Panc1 (cell line): ENCODE measurements around the gene PARD3. TPM values are rescaled to one million over a fixed set of nuclear protein-coding genes. Genes with fewer than 3 reads are reported as not detected.

Experiments
- ATAC-seq: fragments of 200-7000 bp; cut with Tn5 transposase; 2 replicates; pipeline ENCODE4 v1.9.1; 2020; ENCODE audit warnings: mild to moderate bottlenecking, moderate library complexity
- BruUV-seq: library from RNA; stranded (reverse); fragments of 400-500 nt; replicated peaks from 2 replicates; lab custom pipeline; 2021; lab: Mats Ljungman, UMichigan
- CTCF ChIA-PET: fragments of 300-600 bp; sonication (Branson Sonifier 250); formaldehyde crosslinking; loops from one replicate; lab custom pipeline; 2022; ENCODE audit warnings: antibody characterized with exemption; lab: Charles Lee
- POLR2A ChIA-PET: fragments of 300-600 bp; sonication (Branson Sonifier 250); formaldehyde crosslinking; loops from one replicate; lab custom pipeline; 2022; ENCODE audit warnings: antibody characterized with exemption; lab: Charles Lee
- DNase-seq: peaks from one replicate; pipeline ENCODE4 v3.0.0-alpha.2; 2010; ENCODE audit warnings: low read depth, low spot score
- H3K27ac ChIP-seq: 2 replicates; pipeline ENCODE4 v1.5.1; 2011; ENCODE audit warnings: mild to moderate bottlenecking, low read length, inconsistent platforms
- H3K27me3 ChIP-seq: fragments of 200-500 bp; sonication (Bioruptor generic); 2 replicates; pipeline ENCODE4 v1.6.0; 2014; ENCODE audit warnings: low read length, inconsistent platforms; ENCODE audit not compliant: control insufficient read depth, insufficient read depth
- H3K36me3 ChIP-seq: fragments of 200-500 bp; sonication (Bioruptor generic); 2 replicates; pipeline ENCODE4 v1.5.1; 2014; ENCODE audit warnings: inconsistent platforms, mild to moderate bottlenecking, low read length, moderate library complexity; ENCODE audit not compliant: control insufficient read depth, insufficient read depth
- H3K4me1 ChIP-seq: 2 replicates; pipeline ENCODE4 v1.5.1; 2011; ENCODE audit warnings: inconsistent platforms, mild to moderate bottlenecking, low read length, moderate library complexity; ENCODE audit not compliant: control insufficient read depth, insufficient read depth
- H3K4me3 ChIP-seq, 2 experiments: 2 replicates each; pipeline ENCODE4 v1.5.1; 2011 to 2012; ENCODE audit warnings: low read depth in 2 of 2, low read length in 2 of 2, mild to moderate bottlenecking in 2 of 2, inconsistent platforms in 1 of 2, moderate library complexity in 1 of 2
- H3K9me3 ChIP-seq: fragments of 200-500 bp; sonication (Bioruptor generic); 2 replicates; pipeline ENCODE4 v1.5.1; 2014; ENCODE audit warnings: low read depth, mild to moderate bottlenecking, inconsistent platforms, low read length, moderate library complexity; ENCODE audit not compliant: control insufficient read depth, insufficient read depth
- CTCF ChIP-seq: fragments of 450-650 bp; IDR thresholded peaks from 2 replicates; pipeline ENCODE4 v1.5.1; 2017; ENCODE audit warnings: mild to moderate bottlenecking
- POLR2AphosphoS5 ChIP-seq: IDR thresholded peaks from 2 replicates; pipeline ENCODE4 v1.6.1; 2012; ENCODE audit warnings: mild to moderate bottlenecking, low read depth, low read length, moderate library complexity
- REST ChIP-seq, 2 experiments: IDR thresholded peaks; 2 replicates each; pipeline ENCODE4 v1.6.1; 2011 to 2012; ENCODE audit warnings: low read depth in 2 of 2, control low read depth in 1 of 2, low read length in 1 of 2, mild to moderate bottlenecking in 1 of 2, moderate library complexity in 1 of 2; ENCODE audit not compliant: insufficient read depth in 1 of 2
- SIN3A ChIP-seq: IDR thresholded peaks from 2 replicates; pipeline ENCODE4 v1.6.1; 2012; ENCODE audit warnings: low read depth, mild to moderate bottlenecking, low read length, moderate library complexity, borderline replicate concordance; ENCODE audit not compliant: insufficient read depth
- TCF7L2 ChIP-seq: IDR thresholded peaks from 2 replicates; pipeline ENCODE4 v1.6.1; 2011; ENCODE audit warnings: mild to moderate bottlenecking, low read depth, low read length, inconsistent platforms
- in situ Hi-C: cut with HindIII; loops from 2 replicates; pipeline ENCODE4 v1.10.0; 2016; ENCODE audit warnings: low sequenced_read_pairs, low pct_unique_long_range_greater_than_20kb
- intact Hi-C: fragments of 100-400 bp; cut with micrococcal nuclease; formaldehyde crosslinking; loops from one replicate; pipeline ENCODE4 v1.10.0; 2022; ENCODE audit not compliant: unreplicated experiment
- total RNA-seq: library from RNA; stranded (reverse); gene quantifications from one replicate; pipeline ENCODE4 v1.2.1, GENCODE V29; 2021; ENCODE audit not compliant: unreplicated experiment

The PARD3 gene
- total RNA-seq, 1 experiment from 2014 or later: 29.8 TPM

- POLR2A ChIA-PET: no interaction called here
- H3K27me3 ChIP-seq: no peaks in the 10 kb centered on the region
- in situ Hi-C loops (no loop called here), intact Hi-C loops (no loop called here)
- no TSS peak for BruUV-seq
- ATAC-seq (no peak), DNase-seq (no peak)
- no peak for TF ChIP-seq POLR2AphosphoS5
- no peak for TF ChIP-seq TCF7L2
- TF ChIP-seq CTCF: no peak
- no peak for TF ChIP-seq SIN3A
- no peak for TF ChIP-seq REST (IDR thresholded peaks at IDR 0.05; ENCODE audit: insufficient read depth in 1 of 2, low read depth in 2 of 2, low read length in 1 of 2)
- CTCF ChIA-PET: no interaction called here
- no peaks in the 10 kb centered on the region for H3K9me3 ChIP-seq
- no peak overlapping the region for H3K27ac ChIP-seq
- H3K4me1 ChIP-seq: no peaks in the 10 kb centered on the region
- no peak overlapping the region for H3K4me3 ChIP-seq
- H3K36me3 ChIP-seq: no peaks in the 10 kb centered on the region
Observed at GRCh38 chr10:34147641-34148304, 667.3 kb downstream of the PARD3 start.

GRCh38 chr10:34145715-34146114, 669.4 kb downstream of the PARD3 start:
- no peaks in the 10 kb centered on the region for H3K36me3 ChIP-seq
- no peak overlapping the region for H3K27ac ChIP-seq
- ATAC-seq (no peak), DNase-seq (no peak)
- H3K4me3 ChIP-seq: no peak overlapping the region
- BruUV-seq: no TSS peak
- H3K27me3 ChIP-seq: no peaks in the 10 kb centered on the region
- TF ChIP-seq REST (IDR thresholded peaks at IDR 0.05; ENCODE audit: insufficient read depth in 1 of 2, low read depth in 2 of 2, low read length in 1 of 2) (no peak), POLR2AphosphoS5 (no peak), CTCF (no peak), SIN3A (no peak), TCF7L2 (no peak)
- intact Hi-C loops: no loop called here
- H3K4me1 ChIP-seq: no peaks in the 10 kb centered on the region
- ChIA-PET CTCF (no interaction called here), POLR2A (interaction anchor here (0.8 kb wide), 1 partner anchor 527 kb away, joined by 8 read pairs; no protein-coding TSS in a partner anchor)
- H3K9me3 ChIP-seq: no peaks in the 10 kb centered on the region
- in situ Hi-C loops: no loop called here
